ENCODE measurements around the gene OR1F1. TPM values are rescaled to one million over a fixed set of nuclear protein-coding genes. Genes with fewer than 3 reads are reported as not detected.
A peak's percentile ranks its signal among the peaks of the same experiment; 100 is the strongest.

The OR1F1 gene
- total RNA-seq, 1 experiment from 2014 or later, result 0.26 TPM

- TF ChIP-seq POLR2AphosphoS5 (IDR thresholded peaks at IDR 0.05; ENCODE audit: low read depth, low read length) (peak; percentile 50; the same call in 1 of the 2 replicates), CTCF (IDR thresholded peaks at IDR 0.05) (no peak), REST (IDR thresholded peaks at IDR 0.05; ENCODE audit: insufficient read depth in 1 of 2, low read depth in 2 of 2, low read length in 1 of 2) (peak in 1 of 2 experiments; percentile 36; a peak in 1 of 4 replicates)
- ChIA-PET POLR2A (interaction anchor here (0.6 to 1.2 kb wide), 2 partner anchors 13 to 37 kb away, joined by 5 to 9 read pairs; partner anchors contain the start of gene ZNF213), CTCF (interaction anchor here (0.7 to 1.4 kb wide), 6 partner anchors 9 to 114 kb away, joined by 3 to 8 read pairs (median 4); no protein-coding TSS in a partner anchor)
- H3K36me3 ChIP-seq (ENCODE audit: control insufficient read depth, insufficient read depth, low read length), result no peaks in the 10 kb centered on the region
- H3K4me1 ChIP-seq (ENCODE audit: control insufficient read depth, insufficient read depth, low read length), result peaks cover 25% of the 10 kb centered on the region
- no peaks in the 10 kb centered on the region for H3K27me3 ChIP-seq (ENCODE audit: control insufficient read depth, insufficient read depth, low read length)
- intact Hi-C loops (cut with micrococcal nuclease; ENCODE audit: unreplicated experiment) (no loop called here), in situ Hi-C loops (cut with HindIII; ENCODE audit: low pct_unique_long_range_greater_than_20kb, low sequenced_read_pairs) (no loop called here)
- BruUV-seq (replicated peaks), result TSS peak; percentile 100
- ATAC-seq (peak; percentile 88), DNase-seq (ENCODE audit: low read depth, low spot score) (peak; percentile 93)
- H3K9me3 ChIP-seq (ENCODE audit: control insufficient read depth, insufficient read depth, low read depth, low read length), result no peaks in the 10 kb centered on the region
- peak overlapping the region; percentile 53; the same call in 1 of the 2 replicates for H3K27ac ChIP-seq (ENCODE audit: low read length)
- H3K4me3 ChIP-seq (ENCODE audit: low read depth in 2 of 2, low read length in 2 of 2), result peak overlapping the region; percentile 35 to 53
These were observed 16.0 kb upstream of the OR1F1 start for GRCh38 chr16:3171855-3172593.

GRCh38 chr16:3173892-3174617, 13.9 kb upstream of the OR1F1 start:
- Histone ChIP-seq H3K4me1 (ENCODE audit: control insufficient read depth, insufficient read depth, low read length) (peaks cover 25% of the 10 kb centered on the region), H3K27ac (ENCODE audit: low read length) (peak overlapping the region; percentile 41), H3K4me3 (ENCODE audit: low read depth in 2 of 2, low read length in 2 of 2) (peak overlapping the region; percentile 11 to 41), H3K27me3 (ENCODE audit: control insufficient read depth, insufficient read depth, low read length) (no peaks in the 10 kb centered on the region), H3K9me3 (ENCODE audit: control insufficient read depth, insufficient read depth, low read depth, low read length) (no peaks in the 10 kb centered on the region), H3K36me3 (ENCODE audit: control insufficient read depth, insufficient read depth, low read length) (no peaks in the 10 kb centered on the region)
- intact Hi-C loops (cut with micrococcal nuclease; ENCODE audit: unreplicated experiment), result no loop called here
- ATAC-seq, result no peak
- DNase-seq (ENCODE audit: low read depth, low spot score), result no peak
- in situ Hi-C loops (cut with HindIII; ENCODE audit: low pct_unique_long_range_greater_than_20kb, low sequenced_read_pairs), result no loop called here
- ChIA-PET POLR2A (no interaction called here), CTCF (no interaction called here)
- BruUV-seq (replicated peaks), result no TSS peak
- TF ChIP-seq TCF7L2 (IDR thresholded peaks at IDR 0.05; ENCODE audit: low read depth, low read length) (no peak), CTCF (IDR thresholded peaks at IDR 0.05) (peak; percentile 88)

All from Panc1 (cell line).